Calu3 (cell line): ENCODE data around the gene KRTAP20-2. TPM values are rescaled to one million over a fixed set of nuclear protein-coding genes. Genes with fewer than 3 reads are reported as not detected.

Source experiments
- BruUV-seq: library from RNA; stranded (reverse); fragments of 400-500 nt; replicated peaks from 2 replicates; lab custom pipeline; 2021; lab: Mats Ljungman, UMichigan
- CTCF ChIA-PET: fragments of 300-600 bp; sonication (Branson Sonifier 250); formaldehyde crosslinking; loops from one replicate; lab custom pipeline; 2022; ENCODE audit warnings: antibody characterized with exemption; lab: Charles Lee
- DNase-seq: peaks from one replicate; pipeline ENCODE4 v3.0.0; 2022
- H3K27ac Mint-ChIP-seq: one replicate; pipeline ENCODE4 v1.8.0; 2022; ENCODE audit warnings: mixed read lengths; ENCODE audit not compliant: unreplicated experiment
- H3K27me3 Mint-ChIP-seq: one replicate; pipeline ENCODE4 v1.8.0; 2022; ENCODE audit warnings: mixed read lengths; ENCODE audit not compliant: unreplicated experiment
- H3K36me3 Mint-ChIP-seq: one replicate; pipeline ENCODE4 v1.8.0; 2022; ENCODE audit warnings: mild to moderate bottlenecking, moderate library complexity, mixed read lengths; ENCODE audit not compliant: insufficient read depth, unreplicated experiment
- H3K4me1 Mint-ChIP-seq: one replicate; pipeline ENCODE4 v1.8.0; 2022; ENCODE audit warnings: mild to moderate bottlenecking, low read depth, mixed read lengths; ENCODE audit not compliant: unreplicated experiment
- H3K4me3 Mint-ChIP-seq: one replicate; pipeline ENCODE4 v1.8.0; 2022; ENCODE audit warnings: mild to moderate bottlenecking, low read depth, moderate library complexity, mixed read lengths; ENCODE audit not compliant: unreplicated experiment
- H3K9me3 Mint-ChIP-seq: one replicate; pipeline ENCODE4 v1.8.0; 2022; ENCODE audit warnings: low read depth, mixed read lengths; ENCODE audit not compliant: unreplicated experiment
- intact Hi-C: fragments of 100-400 bp; cut with micrococcal nuclease; formaldehyde crosslinking; loops from one replicate; pipeline ENCODE4 v1.10.0; 2022; ENCODE audit not compliant: unreplicated experiment
- total RNA-seq: library from RNA; stranded (reverse); gene quantifications from 2 replicates; pipeline ENCODE4 v1.2.3, GENCODE V29; 2022
- TF ChIP-seq, protein P1 (sequence below): fragments of 200-600 bp; IDR thresholded peaks from one replicate; pipeline ENCODE4 v1.8.0; 2022; ENCODE audit warnings: antibody characterized with exemption; ENCODE audit not compliant: unreplicated experiment

KRTAP20-2 gene
- total RNA-seq, 1 experiment from 2014 or later: not detected

DNA sequence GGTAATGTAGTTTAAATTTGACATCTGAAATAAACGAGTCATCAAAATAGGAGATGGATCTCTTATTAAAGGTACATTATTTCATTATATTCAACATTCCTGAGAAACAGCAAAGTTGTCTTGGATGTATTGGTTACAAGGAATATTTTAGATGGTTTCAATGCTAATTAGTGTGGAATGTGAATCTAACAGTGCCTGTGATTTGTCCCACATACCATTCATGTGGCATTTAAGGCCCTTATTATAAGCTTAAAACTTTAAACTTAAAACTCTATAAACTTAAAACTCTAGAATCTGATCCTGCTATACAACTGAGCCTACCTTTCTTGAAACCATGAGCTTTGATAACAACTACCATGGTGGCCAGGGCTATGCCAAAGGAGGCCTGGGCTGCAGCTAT, 34.2 kb upstream of the KRTAP20-2 start, which contains the start of gene KRTAP22-1:
Gene KRTAP22-1 (plus strand): TSS at position 301 of the 400 bp plus-strand sequence.
- TF ChIP-seq, protein P1, sequence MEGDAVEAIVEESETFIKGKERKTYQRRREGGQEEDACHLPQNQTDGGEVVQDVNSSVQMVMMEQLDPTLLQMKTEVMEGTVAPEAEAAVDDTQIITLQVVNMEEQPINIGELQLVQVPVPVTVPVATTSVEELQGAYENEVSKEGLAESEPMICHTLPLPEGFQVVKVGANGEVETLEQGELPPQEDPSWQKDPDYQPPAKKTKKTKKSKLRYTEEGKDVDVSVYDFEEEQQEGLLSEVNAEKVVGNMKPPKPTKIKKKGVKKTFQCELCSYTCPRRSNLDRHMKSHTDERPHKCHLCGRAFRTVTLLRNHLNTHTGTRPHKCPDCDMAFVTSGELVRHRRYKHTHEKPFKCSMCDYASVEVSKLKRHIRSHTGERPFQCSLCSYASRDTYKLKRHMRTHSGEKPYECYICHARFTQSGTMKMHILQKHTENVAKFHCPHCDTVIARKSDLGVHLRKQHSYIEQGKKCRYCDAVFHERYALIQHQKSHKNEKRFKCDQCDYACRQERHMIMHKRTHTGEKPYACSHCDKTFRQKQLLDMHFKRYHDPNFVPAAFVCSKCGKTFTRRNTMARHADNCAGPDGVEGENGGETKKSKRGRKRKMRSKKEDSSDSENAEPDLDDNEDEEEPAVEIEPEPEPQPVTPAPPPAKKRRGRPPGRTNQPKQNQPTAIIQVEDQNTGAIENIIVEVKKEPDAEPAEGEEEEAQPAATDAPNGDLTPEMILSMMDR: no peak
- Mint-ChIP-seq H3K27me3 (no peaks in the 10 kb centered on the region), H3K27ac (no peak within 1 kb of the TSS), H3K4me3 (no peak within 1 kb of the TSS), H3K9me3 (peaks cover 16% of the 10 kb centered on the region), H3K4me1 (no peaks in the 10 kb centered on the region), H3K36me3 (no peaks in the 10 kb centered on the region)
- no peak for DNase-seq
- intact Hi-C loops: no loop called here
- CTCF ChIA-PET: interaction anchor here (0.6 kb wide), 1 partner anchor 189 kb away, joined by 3 read pairs; no protein-coding TSS in a partner anchor
- BruUV-seq: no TSS peak

DNA sequence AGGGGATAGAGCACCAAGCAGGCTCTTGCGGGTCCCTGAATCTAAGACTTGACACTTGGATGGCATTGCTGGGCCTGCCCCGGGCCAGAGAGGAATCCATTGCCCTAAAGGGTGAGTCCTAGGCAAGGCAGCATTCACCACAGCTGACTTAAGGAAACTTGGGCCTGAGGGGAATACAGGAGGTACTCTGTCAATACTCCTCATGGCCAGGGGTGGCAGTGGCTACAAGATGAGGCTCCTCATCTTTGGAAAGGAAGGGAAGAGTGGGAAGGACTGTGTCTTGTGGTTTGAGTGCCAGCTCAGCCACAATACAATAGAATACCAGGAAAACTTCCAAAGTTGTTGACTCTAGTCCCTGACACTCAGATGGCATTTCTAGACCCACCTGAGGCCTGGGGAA, 29.0 kb upstream of the KRTAP20-2 start:
- BruUV-seq: no TSS peak
- Mint-ChIP-seq H3K9me3 (peaks cover 15% of the 10 kb centered on the region), H3K36me3 (no peaks in the 10 kb centered on the region), H3K27me3 (no peaks in the 10 kb centered on the region), H3K4me3 (no peak overlapping the region), H3K27ac (no peak overlapping the region), H3K4me1 (no peaks in the 10 kb centered on the region)
- no peak for DNase-seq
- CTCF ChIA-PET: no interaction called here
- TF ChIP-seq, protein P1: no peak
- intact Hi-C loops: no loop called here

GRCh38 chr21:30612132-30612531, 22.9 kb upstream of the KRTAP20-2 start:
- no peaks in the 10 kb centered on the region for H3K36me3 Mint-ChIP-seq
- CTCF ChIA-PET: no interaction called here
- H3K4me3 Mint-ChIP-seq: no peak overlapping the region
- no TSS peak for BruUV-seq
- intact Hi-C loops: no loop called here
- no peak for DNase-seq
- TF ChIP-seq, protein P1: no peak
- no peaks in the 10 kb centered on the region for H3K4me1 Mint-ChIP-seq
- no peaks in the 10 kb centered on the region for H3K27me3 Mint-ChIP-seq
- H3K27ac Mint-ChIP-seq: no peak overlapping the region
- peaks cover 6% of the 10 kb centered on the region for H3K9me3 Mint-ChIP-seq

GRCh38 chr21:30613836-30614235, 21.2 kb upstream of the KRTAP20-2 start, which contains the start of gene KRTAP6-1:
TSS of gene KRTAP6-1 (minus strand) at chr21:30613930. CDS start at chr21:30613904, 26 bp downstream.
- Mint-ChIP-seq H3K9me3 (peaks cover 4% of the 10 kb centered on the region), H3K36me3 (no peaks in the 10 kb centered on the region), H3K4me1 (no peaks in the 10 kb centered on the region), H3K4me3 (no peak within 1 kb of the TSS), H3K27me3 (no peaks in the 10 kb centered on the region), H3K27ac (no peak within 1 kb of the TSS)
- intact Hi-C loops: no loop called here
- DNase-seq: no peak
- TF ChIP-seq, protein P1: no peak
- BruUV-seq: no TSS peak
- CTCF ChIA-PET: no interaction called here
